ENCODE data around the gene UBE2J2.

The UBE2J2 gene

GRCh38 chr1:1204425-1204920 is 69.2 kb downstream of the UBE2J2 start (continued):
- TF ChIP-seq CREB5 (CRISPR knock-in tag; IDR thresholded peaks at IDR 0.05; ENCODE audit: low read depth), result no peak
- TF ChIP-seq OSR1 (CRISPR knock-in tag; IDR thresholded peaks at IDR 0.05), result no peak

All from SK-N-SH treated with all-trans-retinoic acid at 6 μM for 48 hours (cell line).